ENCODE measurements around the gene COL17A1.

- TF ChIP-seq CTCF (IDR thresholded peaks at IDR 0.05; ENCODE audit: low read length) (no peak), EZH2 (IDR thresholded peaks at IDR 0.05; ENCODE audit: borderline replicate concordance, low read length) (no peak)
Measured at GRCh38 chr10:104021246-104021645, 64.4 kb downstream of the COL17A1 start.
